Adrenal gland (tissue), 5 donors: ENCODE results near the gene PRSS56.

Experiments
- CTCF ChIP-seq, 6 experiments: fragments of 450-650 bp in 4 of 6; fragments of 200-600 bp in 2 of 6; sonication (generic) in 1 of 6; IDR thresholded peaks; 1 replicate in 5 of 6; 2 replicates in 1 of 6; pipeline versions ENCODE4 v1.5.1 to v1.8.0; 2016 to 2021; ENCODE audit warnings: antibody characterized with exemption in 6 of 6, mild to moderate bottlenecking in 2 of 6, moderate library complexity in 1 of 6
- POLR2A ChIP-seq, 2 donors: fragments of 450-650 bp; IDR thresholded peaks; one replicate each; pipeline ENCODE4 v1.6.1; 2017; ENCODE audit warnings: antibody characterized with exemption in 2 of 2, mild to moderate bottlenecking in 2 of 2, moderate library complexity in 1 of 2
- donor health status: DM: no; HTN: no; CAD: no.

GRCh38 chr2:232527905-232528470, 7.8 kb downstream of the PRSS56 start:
- TF ChIP-seq CTCF (IDR thresholded peaks at IDR 0.05): no peak
- no peak for TF ChIP-seq POLR2A (IDR thresholded peaks at IDR 0.05)
